GM12874 (cell line): ENCODE data around the gene UBAP1L.

Experiments used
- TF ChIP-seq, protein P1 (sequence below): IDR thresholded peaks from 2 replicates; pipeline ENCODE4 v1.5.1; 2011; ENCODE audit warnings: low read depth, mild to moderate bottlenecking, control low read depth, low read length, moderate library complexity; ENCODE audit not compliant: insufficient read depth

The UBAP1L gene

DNA sequence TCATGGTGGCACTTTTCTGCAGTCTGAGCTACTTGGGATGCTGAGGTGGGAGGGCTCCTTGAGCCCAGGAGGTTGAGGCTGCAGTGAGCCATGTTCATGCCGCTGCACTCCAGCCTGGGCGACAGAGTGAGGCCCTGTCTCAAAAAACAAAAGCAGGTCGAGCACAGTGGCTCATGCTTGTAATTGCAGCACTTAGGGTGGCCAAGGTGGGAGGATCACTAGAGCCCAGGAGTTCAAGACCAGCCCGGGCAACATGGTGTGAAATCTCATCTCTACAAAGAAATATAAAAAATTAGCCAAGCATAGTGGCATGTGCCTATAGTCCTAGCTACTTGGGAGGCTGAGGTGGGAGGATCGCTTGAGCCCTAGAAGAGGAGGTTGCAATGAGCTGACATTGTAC is 10.0 kb downstream of the UBAP1L start:
- TF ChIP-seq, protein P1, sequence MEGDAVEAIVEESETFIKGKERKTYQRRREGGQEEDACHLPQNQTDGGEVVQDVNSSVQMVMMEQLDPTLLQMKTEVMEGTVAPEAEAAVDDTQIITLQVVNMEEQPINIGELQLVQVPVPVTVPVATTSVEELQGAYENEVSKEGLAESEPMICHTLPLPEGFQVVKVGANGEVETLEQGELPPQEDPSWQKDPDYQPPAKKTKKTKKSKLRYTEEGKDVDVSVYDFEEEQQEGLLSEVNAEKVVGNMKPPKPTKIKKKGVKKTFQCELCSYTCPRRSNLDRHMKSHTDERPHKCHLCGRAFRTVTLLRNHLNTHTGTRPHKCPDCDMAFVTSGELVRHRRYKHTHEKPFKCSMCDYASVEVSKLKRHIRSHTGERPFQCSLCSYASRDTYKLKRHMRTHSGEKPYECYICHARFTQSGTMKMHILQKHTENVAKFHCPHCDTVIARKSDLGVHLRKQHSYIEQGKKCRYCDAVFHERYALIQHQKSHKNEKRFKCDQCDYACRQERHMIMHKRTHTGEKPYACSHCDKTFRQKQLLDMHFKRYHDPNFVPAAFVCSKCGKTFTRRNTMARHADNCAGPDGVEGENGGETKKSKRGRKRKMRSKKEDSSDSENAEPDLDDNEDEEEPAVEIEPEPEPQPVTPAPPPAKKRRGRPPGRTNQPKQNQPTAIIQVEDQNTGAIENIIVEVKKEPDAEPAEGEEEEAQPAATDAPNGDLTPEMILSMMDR, result no peak

DNA sequence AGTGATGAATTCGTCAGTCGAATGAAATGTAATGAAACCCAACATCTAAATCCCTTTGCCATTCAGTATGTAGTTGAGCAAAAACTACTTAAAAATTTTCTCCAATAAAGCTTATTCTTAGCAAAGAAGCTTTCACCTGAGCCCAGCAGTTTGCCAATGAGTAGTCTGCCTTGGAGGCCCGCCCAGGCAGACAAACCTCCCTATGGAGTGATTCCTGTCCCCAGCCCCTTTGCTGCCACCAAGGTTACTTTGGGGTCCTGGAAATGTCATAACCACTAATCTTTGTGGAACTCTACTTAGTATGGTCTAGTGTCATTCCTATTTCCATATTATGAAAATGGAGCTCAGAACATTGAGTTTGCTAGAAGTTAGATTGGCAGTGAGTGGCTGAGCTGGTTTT is 12.1 kb downstream of the UBAP1L start:
- TF ChIP-seq, protein P1, result no peak

DNA sequence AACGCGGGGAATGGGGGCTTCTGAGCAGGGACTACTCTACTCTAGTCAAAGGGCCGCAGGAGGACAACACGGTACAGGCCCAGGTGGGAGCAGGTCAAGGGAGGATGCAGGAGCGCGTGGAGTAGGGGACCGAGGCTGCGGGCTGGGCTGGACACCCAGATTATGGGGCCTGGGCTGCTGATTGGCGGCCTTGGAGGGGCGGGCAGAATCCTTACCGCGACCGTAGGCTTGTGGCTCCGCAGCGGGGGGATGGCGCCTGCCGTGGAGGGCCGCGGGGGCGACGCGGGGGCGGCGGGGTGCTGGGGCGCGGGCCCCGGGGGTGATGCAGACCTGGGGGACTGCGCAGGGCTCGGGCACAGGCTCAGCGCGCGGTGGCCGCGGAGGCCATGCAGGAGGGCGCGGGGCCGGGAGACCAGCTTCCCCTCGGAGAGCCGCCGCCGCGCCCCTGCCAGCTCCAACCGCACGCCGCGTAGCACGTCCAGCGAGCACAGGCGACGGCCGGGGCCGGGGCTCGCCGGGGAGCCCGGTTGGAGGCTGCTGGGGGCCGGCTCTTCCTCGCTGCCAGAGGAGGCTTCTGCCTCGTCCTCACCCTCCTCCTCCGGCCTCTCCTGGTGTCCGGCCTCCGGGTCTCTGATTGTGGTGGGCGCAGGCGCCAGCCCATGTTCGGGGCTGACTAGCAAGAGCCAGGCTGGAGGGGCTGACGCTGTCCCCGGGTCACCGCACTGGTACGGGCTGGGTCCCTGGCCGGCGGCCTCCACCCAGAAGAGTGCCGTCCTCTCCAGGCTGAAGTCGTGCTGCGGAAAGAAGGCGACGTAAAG is 12.9 kb downstream of the UBAP1L start:
- TF ChIP-seq, protein P1, result no peak

DNA sequence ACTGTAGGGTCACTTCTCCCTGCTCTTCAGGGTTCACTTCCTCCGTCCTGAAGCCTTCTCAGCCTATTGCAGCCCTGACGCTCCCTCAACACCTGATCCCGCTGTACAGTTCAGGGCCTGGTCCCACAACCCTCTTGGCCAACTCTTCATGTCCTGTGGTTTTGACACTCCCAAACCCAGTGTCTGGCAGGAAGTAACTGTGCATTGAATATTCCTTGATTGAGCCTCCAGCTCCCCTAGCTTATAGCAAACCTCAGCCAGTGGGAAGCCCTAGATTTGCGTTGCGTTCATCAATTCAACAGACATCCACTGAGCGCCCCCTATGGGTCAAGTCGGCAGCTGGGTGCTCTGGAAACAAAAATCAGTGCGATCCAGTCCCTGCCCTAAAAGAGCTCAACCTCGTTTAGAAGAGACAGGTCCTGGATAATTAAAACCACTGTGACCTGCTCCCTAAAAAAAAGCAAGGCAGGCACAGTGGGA is 13.5 kb downstream of the UBAP1L start:
- TF ChIP-seq, protein P1, result peak; percentile 74

DNA sequence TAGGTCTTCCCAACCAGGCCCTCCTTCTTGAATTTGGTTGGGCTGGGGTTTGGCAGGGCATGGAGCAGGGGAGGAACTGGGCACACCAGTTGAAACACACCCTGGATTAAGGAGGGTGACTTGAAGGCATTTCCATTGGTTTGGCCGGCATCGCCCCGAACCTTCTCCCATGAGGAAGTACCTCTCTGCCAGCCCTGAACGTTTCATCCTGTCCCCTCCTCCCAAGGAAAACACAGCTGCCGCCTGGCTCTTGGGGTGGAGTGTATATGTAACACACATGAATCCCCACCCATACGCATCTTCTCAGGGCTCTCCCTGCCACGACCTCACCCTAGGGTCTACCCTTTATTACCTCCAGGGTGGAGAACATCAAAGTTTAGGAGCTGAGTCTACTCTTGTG is 14.6 kb downstream of the UBAP1L start:
- TF ChIP-seq, protein P1, result no peak

DNA sequence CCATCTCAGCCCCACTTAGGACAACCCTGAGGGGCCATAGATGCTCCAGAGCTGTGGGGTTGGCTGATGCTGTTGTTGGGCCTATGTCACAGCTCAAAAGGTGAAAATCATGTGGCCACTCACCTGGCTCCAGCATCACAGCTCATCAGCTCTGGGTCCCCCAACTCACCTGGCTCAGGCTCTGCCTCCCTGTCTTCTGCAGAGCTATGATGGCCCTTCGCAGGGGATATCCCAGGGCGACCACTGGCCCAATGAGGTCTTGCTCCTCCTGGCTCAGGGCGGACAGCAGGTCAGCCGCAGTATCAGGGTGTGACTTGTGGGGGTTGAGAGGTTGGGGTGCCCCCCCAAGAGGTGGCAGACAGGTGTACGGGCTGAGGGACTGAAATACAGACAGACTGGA is 15.7 kb downstream of the UBAP1L start:
- TF ChIP-seq, protein P1, result no peak

DNA sequence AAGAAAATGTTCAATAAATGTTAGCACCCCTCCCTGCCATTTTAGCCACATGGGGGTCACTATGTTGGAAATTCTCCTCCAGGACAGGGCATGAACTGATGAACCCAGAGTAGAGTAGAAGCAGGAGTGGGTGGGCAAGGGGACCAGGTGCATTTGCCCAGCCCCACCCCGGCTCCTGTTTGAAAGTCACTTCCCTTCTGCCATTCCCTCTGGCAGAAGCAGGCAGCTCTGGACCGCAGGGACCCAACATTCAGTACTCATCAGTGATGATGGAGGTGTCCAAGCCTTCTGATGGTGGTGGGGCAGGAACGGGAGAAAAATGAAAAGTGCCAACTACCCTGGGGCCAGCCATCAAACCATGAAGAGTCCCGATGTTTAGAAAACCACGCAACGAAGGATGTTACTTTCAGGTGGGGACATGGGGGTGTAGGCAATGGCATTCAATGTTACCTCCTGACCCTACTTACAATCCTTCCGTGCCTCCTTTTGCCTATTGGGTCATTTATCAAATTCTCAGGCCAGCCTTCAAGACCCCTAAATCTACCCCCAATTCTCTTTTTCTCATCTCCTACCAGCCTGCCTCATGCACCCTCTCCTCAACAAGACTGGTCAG is 17.2 kb downstream of the UBAP1L start:
- TF ChIP-seq, protein P1, result no peak
